H9 (cell line): ENCODE results near the gene PRKCI. TPM values are rescaled to one million over a fixed set of nuclear protein-coding genes. Genes with fewer than 3 reads are reported as not detected.

Experiments
- DNase-seq: peaks from one replicate; pipeline ENCODE4 v3.0.0-alpha.2; 2017
- H2AFZ ChIP-seq: one replicate; pipeline ENCODE4 v1.6.1; 2013; ENCODE audit warnings: mild to moderate bottlenecking, low read length, control low read depth, moderate library complexity
- H2AK5ac ChIP-seq: 2 replicates; pipeline ENCODE4 v1.6.1; 2013; ENCODE audit warnings: low read length, control low read depth, mixed read lengths; ENCODE audit not compliant: insufficient read length
- H2BK120ac ChIP-seq: one replicate; pipeline ENCODE4 v1.6.1; 2013; ENCODE audit warnings: low read depth, mild to moderate bottlenecking, low read length, control low read depth, inconsistent platforms; ENCODE audit not compliant: poor library complexity, severe bottlenecking
- H2BK12ac ChIP-seq: 2 replicates; pipeline ENCODE4 v1.6.1; 2013; ENCODE audit warnings: low read length, control low read depth, mixed read lengths, low read depth; ENCODE audit not compliant: insufficient read length
- H2BK15ac ChIP-seq: 2 replicates; pipeline ENCODE4 v1.6.1; 2013; ENCODE audit warnings: low read depth, low read length, control low read depth
- H2BK20ac ChIP-seq: one replicate; pipeline ENCODE4 v1.6.1; 2013; ENCODE audit warnings: low read depth, mild to moderate bottlenecking, low read length, control low read depth, inconsistent platforms; ENCODE audit not compliant: poor library complexity, severe bottlenecking
- H2BK5ac ChIP-seq: 2 replicates; pipeline ENCODE4 v1.6.1; 2013; ENCODE audit warnings: low read length, control low read depth, mixed read lengths; ENCODE audit not compliant: insufficient read length
- H3K14ac ChIP-seq: 2 replicates; pipeline ENCODE4 v1.6.1; 2013; ENCODE audit warnings: low read length, control low read depth; ENCODE audit not compliant: insufficient read depth
- H3K18ac ChIP-seq: 2 replicates; pipeline ENCODE4 v1.6.1; 2013; ENCODE audit warnings: low read depth, mild to moderate bottlenecking, mixed read lengths, low read length, control low read depth; ENCODE audit not compliant: insufficient read length
- H3K23ac ChIP-seq: 2 replicates; pipeline ENCODE4 v1.6.1; 2013; ENCODE audit warnings: low read length, control low read depth, mixed read lengths, low read depth; ENCODE audit not compliant: insufficient read length
- H3K23me2 ChIP-seq: 2 replicates; pipeline ENCODE4 v1.6.1; 2013; ENCODE audit warnings: low read depth, mild to moderate bottlenecking, mixed read lengths, low read length, control low read depth; ENCODE audit not compliant: insufficient read length, poor library complexity, severe bottlenecking
- H3K27ac ChIP-seq: 2 replicates; pipeline ENCODE4 v1.5.1; 2013; ENCODE audit warnings: low read length, control low read depth, mixed read lengths, low read depth; ENCODE audit not compliant: insufficient read length
- H3K27me3 ChIP-seq: 2 replicates; pipeline ENCODE4 v1.6.1; 2013; ENCODE audit warnings: low read length, control low read depth, inconsistent platforms; ENCODE audit not compliant: insufficient read depth
- H3K4ac ChIP-seq: 2 replicates; pipeline ENCODE4 v1.6.1; 2013; ENCODE audit warnings: low read depth, mild to moderate bottlenecking, control low read depth, inconsistent platforms, low read length, moderate library complexity
- H3K4me1 ChIP-seq: 2 replicates; pipeline ENCODE4 v1.6.1; 2013; ENCODE audit warnings: low read length, control low read depth, inconsistent platforms; ENCODE audit not compliant: insufficient read depth
- H3K4me2 ChIP-seq: 2 replicates; pipeline ENCODE4 v1.6.1; 2013; ENCODE audit warnings: low read length, control low read depth, mixed read lengths; ENCODE audit not compliant: insufficient read length, insufficient read depth
- H3K56ac ChIP-seq: 2 replicates; pipeline ENCODE4 v1.6.1; 2013; ENCODE audit warnings: low read depth, mild to moderate bottlenecking, mixed read lengths, low read length, control low read depth; ENCODE audit not compliant: insufficient read length
- H3K79me1 ChIP-seq: 2 replicates; pipeline ENCODE4 v1.6.1; 2013; ENCODE audit warnings: low read depth, mild to moderate bottlenecking, moderate library complexity, low read length, control low read depth, inconsistent platforms; ENCODE audit not compliant: insufficient read depth, poor library complexity, severe bottlenecking
- H3K79me2 ChIP-seq: 2 replicates; pipeline ENCODE4 v1.6.1; 2013; ENCODE audit warnings: low read length, control low read depth, inconsistent platforms; ENCODE audit not compliant: insufficient read depth
- H3K9ac ChIP-seq: 2 replicates; pipeline ENCODE4 v1.6.1; 2013; ENCODE audit warnings: low read length, control low read depth, mixed read lengths; ENCODE audit not compliant: insufficient read length; ENCODE audit errors: extremely low read depth
- H3K9me3 ChIP-seq: one replicate; pipeline ENCODE4 v1.6.1; 2013; ENCODE audit warnings: low read depth, low read length, inconsistent platforms; ENCODE audit not compliant: control insufficient read depth
- H3T11ph ChIP-seq: one replicate; pipeline ENCODE4 v1.6.1; 2013; ENCODE audit warnings: mild to moderate bottlenecking, low read length, control low read depth, inconsistent platforms
- H4K20me1 ChIP-seq: one replicate; pipeline ENCODE4 v1.6.1; 2013; ENCODE audit not compliant: control insufficient read depth, insufficient read length, insufficient read depth
- H4K5ac ChIP-seq: 2 replicates; pipeline ENCODE4 v1.6.1; 2013; ENCODE audit warnings: low read depth, mild to moderate bottlenecking, mixed read lengths, low read length, control low read depth; ENCODE audit not compliant: insufficient read length
- H4K8ac ChIP-seq: replicated peaks from 2 replicates; pipeline ENCODE4 v1.6.1; 2013; ENCODE audit warnings: low read length, control low read depth, mixed read lengths, low read depth; ENCODE audit not compliant: insufficient read length
- H4K91ac ChIP-seq: 2 replicates; pipeline ENCODE4 v1.6.1; 2013; ENCODE audit warnings: low read depth, mild to moderate bottlenecking, moderate library complexity, mixed read lengths, low read length, control low read depth; ENCODE audit not compliant: insufficient read length
- H3K27ac Mint-ChIP-seq, 3 experiments: 2 replicates in 2 of 3; 3 replicates in 1 of 3; pipeline ENCODE4 v1.8.0; 2020 to 2021; ENCODE audit warnings: mixed read lengths in 3 of 3, mild to moderate bottlenecking in 1 of 3, moderate library complexity in 1 of 3
- H3K27me3 Mint-ChIP-seq: 2 replicates; pipeline ENCODE4 v1.8.0; 2021; ENCODE audit warnings: low read depth, mild to moderate bottlenecking, moderate library complexity, mixed read lengths
- H3K36me3 Mint-ChIP-seq, 3 experiments: 2 replicates in 2 of 3; 3 replicates in 1 of 3; pipeline ENCODE4 v1.8.0; 2020 to 2021; ENCODE audit warnings: low read depth in 3 of 3, mixed read lengths in 3 of 3; ENCODE audit not compliant: insufficient read depth in 1 of 3
- H3K4me1 Mint-ChIP-seq, 2 experiments: 2 replicates each; pipeline ENCODE4 v1.8.0; 2020; ENCODE audit warnings: mixed read lengths in 2 of 2
- H3K4me3 Mint-ChIP-seq, 2 experiments: 2 replicates in 1 of 2; 3 replicates in 1 of 2; pipeline ENCODE4 v1.8.0; 2020 to 2021; ENCODE audit warnings: mild to moderate bottlenecking in 2 of 2, mixed read lengths in 2 of 2, moderate library complexity in 1 of 2
- H3K9me3 Mint-ChIP-seq, 2 experiments: 2 replicates in 1 of 2; 3 replicates in 1 of 2; pipeline ENCODE4 v1.8.0; 2020; ENCODE audit warnings: mild to moderate bottlenecking in 2 of 2, mixed read lengths in 2 of 2, moderate library complexity in 1 of 2
- CTCF ChIP-seq: fragments of 200-600 bp; sonication (generic); conservative IDR thresholded peaks from 3 replicates; pipeline ENCODE4 v1.8.0; 2021; ENCODE audit warnings: antibody characterized with exemption, mild to moderate bottlenecking
- WGBS: extraction: QIAGEN DNeasy Blood & Tissue Kit; methylation state at CpG from one replicate; pipeline ENCODE4 v1.1.7; 2013; ENCODE audit warnings: missing lambda C conversion rate, low lambda C conversion rate, mixed read lengths; ENCODE audit not compliant: insufficient read length; ENCODE audit errors: extremely low coverage; 5-methylcytosine and 5-hydroxymethylcytosine counted together
- total RNA-seq: library from RNA; stranded (reverse); gene quantifications from 2 replicates; pipeline ENCODE4 v1.2.1, GENCODE V29; 2021

Gene PRKCI
- total RNA-seq, 1 experiment from 2014 or later: 71.1 TPM

GRCh38 chr3:170346481-170347392 lies 124.5 kb downstream of the PRKCI start:
- Histone ChIP-seq H2BK5ac (no peak overlapping the region), H4K20me1 (no peaks in the 10 kb centered on the region), H2BK12ac (no peak overlapping the region), H3K56ac (no peak overlapping the region), H2BK15ac (no peak overlapping the region), H3K14ac (no peak overlapping the region), H4K5ac (no peak overlapping the region), H3K27ac (no peak overlapping the region), H3T11ph (no peak overlapping the region), H3K18ac (no peak overlapping the region), H3K4ac (no peak overlapping the region), H2BK120ac (no peak overlapping the region), H3K79me2 (no peaks in the 10 kb centered on the region), H3K23me2 (no peaks in the 10 kb centered on the region), H3K27me3 (no peaks in the 10 kb centered on the region), H3K9me3 (no peaks in the 10 kb centered on the region), H2AFZ (no peak overlapping the region), H3K79me1 (no peaks in the 10 kb centered on the region), H3K4me1 (no peaks in the 10 kb centered on the region), H3K4me2 (no peak overlapping the region), H3K23ac (no peak overlapping the region), H2BK20ac (no peak overlapping the region), H4K91ac (no peak overlapping the region), H3K9ac (no peak overlapping the region), H2AK5ac (no peak overlapping the region), H4K8ac (no peak overlapping the region)
- Mint-ChIP-seq H3K27ac (no peak overlapping the region), H3K27me3 (no peaks in the 10 kb centered on the region; the same call in 1 of the 2 replicates), H3K4me1 (peaks cover 21 to 23% of the 10 kb centered on the region in 2 experiments), H3K9me3 (peaks cover 10 to 14% of the 10 kb centered on the region in 2 experiments), H3K36me3 (peaks cover 0 to 4% (median 0%) of the 10 kb centered on the region in 3 experiments; a peak in 2 of 7 replicates), H3K4me3 (no peak overlapping the region)
- no CpG with 5 or more reads among the region's 12 CpGs for WGBS
- no peak for TF ChIP-seq CTCF
- DNase-seq: no peak
